Left ventricle myocardium inferior (tissue), 1 donor: ENCODE results near the gene ALOXE3. TPM values are rescaled to one million over a fixed set of nuclear protein-coding genes. Genes with fewer than 3 reads are reported as not detected.

Source experiments
- DNase-seq: peaks from one replicate; pipeline ENCODE4 v3.0.0-alpha.2; 2020
- H3K27ac ChIP-seq: fragments of 200-600 bp; replicated peaks from 2 replicates; pipeline ENCODE4 v1.8.0; 2021
- H3K27me3 ChIP-seq: fragments of 200-600 bp; 2 replicates; pipeline ENCODE4 v1.8.0; 2021; ENCODE audit warnings: low read depth
- H3K36me3 ChIP-seq: fragments of 200-600 bp; 2 replicates; pipeline ENCODE4 v1.8.0; 2021
- H3K4me1 ChIP-seq: fragments of 200-600 bp; 2 replicates; pipeline ENCODE4 v1.8.0; 2021
- H3K4me3 ChIP-seq: fragments of 200-600 bp; 2 replicates; pipeline ENCODE4 v1.8.0; 2021; ENCODE audit warnings: mild to moderate bottlenecking, moderate library complexity
- H3K9me3 ChIP-seq: fragments of 200-600 bp; replicated peaks from 2 replicates; pipeline ENCODE4 v1.8.0; 2021
- CTCF ChIP-seq: fragments of 200-600 bp; IDR thresholded peaks from 2 replicates; pipeline ENCODE4 v1.8.0; 2021; ENCODE audit warnings: antibody characterized with exemption, mild to moderate bottlenecking, borderline replicate concordance
- intact Hi-C: fragments of 100-400 bp; cut with micrococcal nuclease; formaldehyde crosslinking; loops from one replicate; pipeline ENCODE4 v1.11.0; 2022
- total RNA-seq: library from RNA; stranded (reverse); fragmentation: NEBNext Ultra II Directional; extraction: Animal tissue kit (Norgen Biotek cat#: 25700); gene quantifications from one replicate; pipeline ENCODE4 v1.2.1, GENCODE V29; 2021
- donor health status: DM: no; HTN: yes; CAD: no; lungs with severe emphysema.

Gene ALOXE3
- total RNA-seq, 1 donor from 2014 or later: not detected

- Histone ChIP-seq H3K27me3 (peaks cover 84% of the 10 kb centered on the region), H3K27ac (no peak overlapping the region), H3K36me3 (no peaks in the 10 kb centered on the region), H3K9me3 (no peaks in the 10 kb centered on the region), H3K4me3 (peak overlapping the region; percentile 34), H3K4me1 (peaks cover 20% of the 10 kb centered on the region)
- no peak for DNase-seq
- intact Hi-C loops: no loop called here
- no peak for TF ChIP-seq CTCF
These were observed 46.0 kb downstream of the ALOXE3 start for GRCh38 chr17:8072341-8072728.

GRCh38 chr17:8071496-8071895, 46.8 kb downstream of the ALOXE3 start:
- Histone ChIP-seq H3K4me1 (peaks cover 20% of the 10 kb centered on the region), H3K4me3 (no peak overlapping the region), H3K27ac (no peak overlapping the region), H3K9me3 (no peaks in the 10 kb centered on the region), H3K36me3 (no peaks in the 10 kb centered on the region), H3K27me3 (peaks cover 83% of the 10 kb centered on the region)
- DNase-seq: no peak
- TF ChIP-seq CTCF: no peak
- intact Hi-C loops: no loop called here

GRCh38 chr17:8069587-8069860, 48.8 kb downstream of the ALOXE3 start:
- DNase-seq: no peak
- Histone ChIP-seq H3K27me3 (peaks cover 80% of the 10 kb centered on the region), H3K4me1 (peaks cover 20% of the 10 kb centered on the region), H3K9me3 (no peaks in the 10 kb centered on the region), H3K36me3 (no peaks in the 10 kb centered on the region), H3K4me3 (no peak overlapping the region), H3K27ac (no peak overlapping the region)
- intact Hi-C loops: no loop called here
- no peak for TF ChIP-seq CTCF

DNA sequence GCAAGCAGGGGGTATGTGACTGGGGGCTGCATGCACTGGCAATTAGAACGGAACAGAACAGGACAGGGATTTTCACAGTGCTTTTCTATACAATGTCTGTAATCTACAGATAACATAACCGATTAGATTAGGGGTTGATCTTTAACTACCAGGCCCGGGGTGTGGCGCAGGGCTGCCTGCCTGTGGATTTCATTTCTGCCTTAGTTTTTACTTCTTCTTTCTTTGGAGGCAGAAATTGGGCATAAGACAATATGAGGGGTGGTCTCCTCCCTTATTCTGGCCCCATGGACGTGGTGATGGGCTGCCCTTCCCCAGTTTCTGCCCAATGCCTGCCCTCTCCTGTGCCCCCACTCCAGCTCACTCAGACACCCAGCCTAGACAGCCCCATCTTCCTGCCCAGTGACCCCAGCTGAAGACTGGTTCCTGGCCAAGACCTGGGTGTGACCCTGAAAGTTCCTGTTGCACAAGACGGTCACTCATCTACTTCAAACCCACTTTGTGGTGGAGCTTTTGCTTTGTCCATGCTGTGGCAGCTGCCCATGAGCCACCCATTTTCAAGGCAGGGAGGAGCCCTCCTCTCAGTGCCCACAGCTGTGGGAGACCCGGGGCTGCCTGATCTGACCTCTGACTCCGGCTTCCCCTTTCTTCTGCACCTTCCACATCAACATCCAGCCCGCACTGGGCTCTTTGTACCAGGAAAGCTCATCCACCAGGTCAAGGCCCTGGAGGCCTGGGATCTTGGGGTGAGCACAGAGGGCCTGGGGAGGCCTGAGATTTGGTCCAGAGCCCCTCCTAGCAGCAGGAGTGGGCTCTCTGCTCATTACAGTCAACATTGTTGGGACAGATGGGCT, 49.4 kb downstream of the ALOXE3 start:
- no peak overlapping the region for H3K27ac ChIP-seq
- intact Hi-C loops: no loop called here
- H3K4me1 ChIP-seq: peaks cover 18% of the 10 kb centered on the region
- peaks cover 80% of the 10 kb centered on the region for H3K27me3 ChIP-seq
- peak; percentile 34 for DNase-seq
- no peaks in the 10 kb centered on the region for H3K36me3 ChIP-seq
- no peak for TF ChIP-seq CTCF
- H3K4me3 ChIP-seq: no peak overlapping the region
- H3K9me3 ChIP-seq: no peaks in the 10 kb centered on the region

DNA sequence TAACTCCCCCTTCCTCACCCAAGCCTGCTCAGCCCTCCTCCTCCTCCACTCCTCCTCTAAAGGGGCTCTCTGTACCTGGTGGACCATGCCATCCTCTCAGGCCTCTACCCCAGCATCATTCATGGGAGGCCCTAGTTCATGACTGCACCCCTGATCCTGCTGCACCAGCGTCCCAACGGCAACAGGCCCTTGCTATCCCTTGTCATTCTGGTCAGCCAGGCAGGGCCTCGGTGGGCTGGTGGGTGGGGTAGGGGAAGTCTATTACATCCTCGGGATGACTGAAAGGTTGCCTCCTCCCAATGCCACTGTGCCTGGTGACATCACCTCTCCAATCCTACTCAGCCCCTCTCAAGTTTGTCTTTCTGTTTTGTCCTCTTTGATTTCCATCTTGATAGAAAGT, 50.5 kb downstream of the ALOXE3 start:
- Histone ChIP-seq H3K4me3 (no peak overlapping the region), H3K9me3 (no peaks in the 10 kb centered on the region), H3K36me3 (no peaks in the 10 kb centered on the region), H3K4me1 (peaks cover 8% of the 10 kb centered on the region), H3K27ac (no peak overlapping the region), H3K27me3 (peaks cover 80% of the 10 kb centered on the region)
- DNase-seq: no peak
- intact Hi-C loops: no loop called here
- no peak for TF ChIP-seq CTCF
